Skin of body (tissue), 2 donors: Measurements from ENCODE around the gene RACGAP1. TPM values are rescaled to one million over a fixed set of nuclear protein-coding genes. Genes with fewer than 3 reads are reported as not detected.
A peak's percentile ranks its signal among the peaks of the same experiment; 100 is the strongest.

Experiments used
- DNase-seq: peaks from one replicate; lab custom pipeline; 2025; lab: John Stamatoyannopoulos, UW
- total RNA-seq: library from RNA; depleted of rRNA; stranded (reverse); fragments of >200 nt; gene quantifications from one replicate; pipeline ENCODE4 v1.2.3, GENCODE V29; 2014

RACGAP1 gene
- total RNA-seq, 1 donor from 2014 or later, result 32.4 TPM

DNA sequence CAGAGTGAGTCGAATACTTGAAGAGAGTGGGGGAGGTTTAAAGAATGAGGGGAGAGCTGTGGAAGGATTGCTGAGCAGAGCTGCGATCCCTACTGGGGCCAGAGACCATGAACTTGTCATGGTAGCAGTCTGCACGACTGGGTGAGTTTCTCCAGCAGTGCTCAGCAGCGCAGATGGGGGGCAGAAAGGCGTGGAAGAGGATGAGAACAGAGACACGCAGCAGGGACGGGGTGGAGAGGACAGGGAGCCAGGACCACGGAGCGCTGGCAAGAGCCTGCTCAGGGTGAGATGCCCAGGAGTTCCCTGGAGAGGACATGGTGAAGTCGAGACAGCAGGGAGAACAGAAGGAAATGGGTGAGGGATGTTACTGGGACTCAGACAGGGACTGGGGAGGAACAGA is 54.6 kb downstream of the RACGAP1 start:
- no peak for DNase-seq

DNA sequence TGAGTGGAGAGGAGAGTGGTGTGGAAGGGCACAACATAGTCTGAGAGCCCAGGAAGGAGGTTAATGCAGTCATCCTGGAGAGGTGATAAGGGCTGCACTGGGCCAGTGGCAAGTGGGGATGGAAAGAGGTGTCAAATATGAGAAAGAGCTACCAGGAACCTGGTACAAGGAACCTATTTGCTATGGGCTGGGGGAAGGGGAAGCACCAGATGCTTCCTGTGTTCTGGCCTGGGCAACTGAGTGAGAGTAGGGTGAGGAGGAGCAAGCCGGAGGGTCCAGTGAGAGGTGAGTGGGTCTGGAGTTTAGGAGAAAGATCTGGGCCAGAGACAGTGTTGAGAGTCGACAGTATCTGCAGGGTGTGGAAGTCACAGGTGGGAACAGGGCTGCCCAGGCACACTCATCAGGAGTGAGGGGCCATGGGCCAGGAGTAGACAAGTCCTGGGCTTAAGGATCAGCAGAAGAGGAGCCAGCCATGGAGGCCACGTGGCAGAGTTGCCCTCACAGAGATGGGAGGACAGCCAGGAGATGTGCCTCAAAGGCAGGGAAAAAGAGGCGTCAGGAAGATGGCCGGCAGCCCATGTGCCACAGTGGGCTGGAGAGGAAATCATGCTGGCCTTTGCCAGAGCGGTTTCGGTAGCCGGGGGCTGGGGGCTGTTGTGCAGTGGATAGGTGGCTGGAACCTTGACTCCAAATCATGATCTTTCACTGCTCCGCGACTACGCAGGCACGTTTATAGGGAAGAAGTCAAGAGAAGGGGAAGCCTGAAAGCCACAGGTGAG is 55.5 kb downstream of the RACGAP1 start:
- DNase-seq, result no peak

DNA sequence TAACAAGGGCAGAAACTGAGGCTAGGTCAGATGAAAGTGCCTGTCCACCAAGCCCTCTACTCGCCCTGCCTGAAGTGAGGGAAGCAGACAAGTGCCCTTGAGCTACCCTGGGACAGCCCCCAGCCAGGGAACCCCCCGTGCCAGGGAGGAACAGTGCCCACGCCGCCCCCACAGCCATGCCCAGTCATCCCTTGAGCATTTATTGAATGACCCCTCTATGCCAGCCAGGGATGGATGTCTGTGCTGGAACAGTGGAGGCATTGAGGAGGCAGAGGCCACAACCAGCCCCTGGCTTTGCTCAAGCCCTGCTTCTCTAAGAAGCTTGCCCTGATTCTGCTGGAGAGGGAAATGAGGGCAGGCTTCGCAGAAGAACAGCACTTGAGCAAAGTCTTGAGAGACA is 56.3 kb downstream of the RACGAP1 start:
- no peak for DNase-seq

DNA sequence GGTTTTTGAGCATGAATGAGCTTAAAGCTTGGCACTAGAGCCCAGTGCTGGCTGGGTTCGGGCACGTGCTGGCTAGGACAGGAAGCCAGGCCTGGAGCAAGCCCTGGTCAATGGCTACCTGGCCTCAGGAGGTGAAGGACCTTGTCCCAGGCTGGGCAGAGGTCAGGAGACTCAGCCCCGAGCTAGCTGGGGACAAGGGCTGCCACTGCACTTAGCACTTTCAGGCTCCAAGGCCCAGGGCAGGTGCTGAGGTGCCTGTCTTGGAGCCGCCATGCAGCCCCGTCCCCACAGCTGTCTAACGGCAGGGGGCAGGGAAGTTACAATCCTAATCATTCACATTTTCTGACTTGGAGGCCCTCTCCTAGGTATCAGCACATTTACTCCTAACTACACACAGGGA is 56.8 kb downstream of the RACGAP1 start:
- DNase-seq, result no peak

DNA sequence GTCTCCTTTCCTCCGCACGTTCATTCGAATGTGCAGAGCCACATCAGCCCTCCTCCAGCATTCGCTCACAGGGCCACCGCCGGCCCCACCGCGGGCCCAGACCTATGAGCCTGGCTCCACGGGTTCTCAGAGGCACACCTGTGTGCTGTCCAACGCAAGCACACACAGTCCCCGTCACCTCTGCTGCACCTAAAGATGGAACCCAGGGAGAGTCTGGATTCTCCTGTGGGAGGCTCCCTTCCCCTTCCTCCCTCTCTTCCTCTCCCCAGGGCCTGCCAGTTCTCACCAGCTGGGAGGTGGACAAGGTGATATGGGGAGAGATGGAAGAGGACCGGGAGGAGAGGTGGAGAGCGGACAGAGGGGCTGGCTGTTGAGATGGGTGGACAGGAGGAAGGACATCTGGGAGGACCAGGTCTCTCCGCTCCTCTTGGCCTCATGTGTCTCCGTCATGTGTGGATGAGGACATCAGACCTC is 57.5 kb downstream of the RACGAP1 start:
- no peak for DNase-seq

DNA sequence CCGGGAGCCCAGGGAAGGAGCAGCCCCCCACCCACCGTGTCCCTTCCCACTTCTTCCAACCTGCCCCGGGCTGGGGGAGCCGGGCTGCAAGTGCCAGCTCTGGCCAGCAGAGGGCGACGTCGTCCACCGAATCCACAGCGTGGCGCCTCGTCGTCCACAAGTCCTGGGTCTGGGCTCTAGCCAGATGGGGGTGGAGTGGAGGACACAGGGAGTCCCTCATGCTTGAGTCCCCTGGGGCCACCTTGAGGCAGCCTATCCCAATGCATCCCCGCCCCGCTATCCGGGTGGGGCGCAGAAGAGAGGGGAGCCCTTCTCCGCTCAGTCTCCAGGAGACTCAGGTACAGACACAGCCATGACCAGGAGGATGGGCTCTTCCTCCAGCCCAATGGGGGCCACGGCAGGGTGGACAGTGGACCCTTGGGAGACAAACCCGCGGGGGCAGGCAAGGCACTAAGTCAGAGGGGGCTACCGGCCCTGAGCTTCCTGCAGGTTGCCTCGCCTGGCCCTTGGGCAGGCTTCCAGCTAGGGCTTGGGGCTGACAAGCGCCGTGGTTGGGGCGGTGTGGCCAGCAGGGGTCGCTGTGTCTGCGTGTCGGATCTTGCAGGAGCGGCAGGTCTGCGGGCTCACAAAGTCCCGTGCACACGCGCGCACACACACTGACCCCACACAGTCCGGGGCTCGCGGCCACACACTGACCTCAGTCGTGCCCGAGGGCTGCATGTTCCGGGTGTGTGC is 58.1 kb downstream of the RACGAP1 start:
- DNase-seq, result peak; percentile 76

DNA sequence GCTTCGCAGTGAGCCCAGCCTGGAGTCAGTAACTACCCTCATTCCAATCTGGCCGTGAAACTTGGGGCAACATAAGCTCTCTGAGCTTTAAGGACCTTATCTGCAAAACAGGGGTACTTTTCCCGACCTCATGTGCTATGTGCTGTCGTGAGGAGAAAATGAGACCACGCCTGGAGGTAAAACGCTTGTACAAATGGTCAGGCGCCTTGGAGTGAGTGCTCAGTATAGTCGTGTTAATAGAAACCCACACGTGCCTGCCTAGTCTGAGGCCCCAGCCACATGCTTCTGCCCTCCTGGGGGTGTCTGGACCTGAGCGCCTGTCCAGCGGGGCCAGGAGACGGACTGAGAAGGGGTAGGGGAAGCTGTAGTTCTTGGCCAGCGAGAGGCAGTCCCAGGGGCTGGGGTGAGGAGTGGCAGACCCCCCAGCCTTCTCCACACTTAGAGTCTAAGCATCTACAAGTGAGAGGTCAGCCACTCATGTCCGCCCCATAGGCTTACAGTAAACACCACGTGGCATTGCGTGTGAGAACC is 58.7 kb downstream of the RACGAP1 start:
- DNase-seq, result no peak

DNA sequence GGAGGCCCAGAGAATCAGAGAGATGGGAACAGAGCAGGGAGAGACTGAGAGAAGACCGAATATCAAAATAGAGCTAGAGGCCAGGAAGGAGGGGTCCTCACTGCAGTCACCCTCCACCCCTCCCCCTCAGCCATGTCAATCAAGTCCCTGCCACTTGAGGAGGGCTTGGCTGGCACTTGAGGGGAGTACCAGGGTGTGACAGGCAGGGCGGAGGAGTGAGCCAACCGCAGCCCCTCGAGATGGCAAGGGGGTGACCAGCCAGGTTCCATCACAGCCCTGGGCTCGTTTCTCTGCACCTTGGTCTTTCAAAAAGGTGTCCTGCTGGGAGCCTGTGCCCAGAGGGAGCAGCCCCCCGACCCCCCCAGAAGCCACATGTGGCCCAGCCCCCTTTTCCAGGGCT is 59.5 kb downstream of the RACGAP1 start:
- no peak for DNase-seq

DNA sequence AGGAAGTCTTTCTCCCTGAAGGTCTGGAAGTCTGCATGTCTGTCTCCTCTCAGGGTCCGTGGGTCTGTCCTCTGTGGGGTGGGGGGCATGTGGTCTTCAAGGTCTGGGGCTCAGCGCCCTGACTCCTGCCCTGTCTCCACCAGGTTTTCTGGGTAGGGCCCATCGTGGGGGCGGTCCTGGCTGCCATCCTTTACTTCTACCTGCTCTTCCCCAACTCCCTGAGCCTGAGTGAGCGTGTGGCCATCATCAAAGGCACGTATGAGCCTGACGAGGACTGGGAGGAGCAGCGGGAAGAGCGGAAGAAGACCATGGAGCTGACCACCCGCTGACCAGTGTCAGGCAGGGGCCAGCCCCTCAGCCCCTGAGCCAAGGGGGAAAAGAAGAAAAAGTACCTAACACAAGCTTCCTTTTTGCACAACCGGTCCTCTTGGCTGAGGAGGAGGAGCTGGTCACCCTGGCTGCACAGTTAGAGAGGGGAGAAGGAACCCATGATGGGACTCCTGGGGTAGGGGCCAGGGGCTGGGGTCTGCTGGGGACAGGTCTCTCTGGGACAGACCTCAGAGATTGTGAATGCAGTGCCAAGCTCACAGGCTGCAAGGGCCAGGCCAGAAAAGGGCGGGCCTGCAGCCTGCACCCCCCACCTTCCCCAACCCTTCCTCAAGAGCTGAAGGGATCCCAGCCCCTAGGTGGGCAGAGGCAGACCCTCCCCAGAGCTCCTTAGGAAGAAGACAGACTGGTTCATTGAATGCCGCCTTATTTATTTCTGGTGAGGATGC is 60.3 kb downstream of the RACGAP1 start:
- DNase-seq, result no peak

DNA sequence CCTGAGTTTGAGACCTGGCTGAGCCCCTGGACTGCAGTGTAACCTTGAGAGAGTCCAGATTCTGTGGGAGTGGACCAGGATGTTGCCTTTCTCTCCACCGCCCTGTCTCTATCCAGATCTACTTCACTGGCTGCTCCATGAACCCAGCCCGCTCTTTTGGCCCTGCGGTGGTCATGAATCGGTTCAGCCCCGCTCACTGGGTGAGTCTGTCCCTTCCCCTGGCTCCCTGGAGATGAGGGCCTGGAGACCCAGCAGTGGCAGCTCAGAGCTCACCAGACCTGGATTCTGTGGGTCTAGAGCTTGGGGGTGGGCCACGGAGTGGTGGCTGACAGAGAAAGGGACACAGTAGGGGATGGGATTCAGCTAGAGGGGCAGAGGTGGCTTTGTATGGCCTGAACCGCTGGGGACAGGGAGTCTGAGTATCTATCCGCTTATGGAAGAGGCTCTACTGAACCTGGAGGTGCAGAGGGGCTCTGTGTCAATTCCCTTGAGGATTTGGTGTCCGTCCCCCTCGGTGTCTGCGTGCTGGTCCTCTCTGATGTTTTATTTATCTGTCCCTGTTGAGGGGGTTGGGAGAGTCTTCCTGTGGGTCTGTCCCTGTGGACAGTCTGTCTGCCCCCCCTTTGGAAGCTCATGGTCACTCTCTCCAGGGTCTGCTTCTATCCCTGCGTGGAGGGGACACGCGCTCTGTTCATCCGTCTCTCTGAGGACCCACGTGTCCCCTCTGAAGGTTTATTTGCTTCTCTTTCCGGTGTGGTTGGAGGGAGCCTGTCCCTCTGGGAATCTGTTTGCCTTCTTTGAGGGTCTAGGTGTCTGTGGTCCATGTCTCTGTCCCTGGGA is 61.1 kb downstream of the RACGAP1 start:
- no peak for DNase-seq

DNA sequence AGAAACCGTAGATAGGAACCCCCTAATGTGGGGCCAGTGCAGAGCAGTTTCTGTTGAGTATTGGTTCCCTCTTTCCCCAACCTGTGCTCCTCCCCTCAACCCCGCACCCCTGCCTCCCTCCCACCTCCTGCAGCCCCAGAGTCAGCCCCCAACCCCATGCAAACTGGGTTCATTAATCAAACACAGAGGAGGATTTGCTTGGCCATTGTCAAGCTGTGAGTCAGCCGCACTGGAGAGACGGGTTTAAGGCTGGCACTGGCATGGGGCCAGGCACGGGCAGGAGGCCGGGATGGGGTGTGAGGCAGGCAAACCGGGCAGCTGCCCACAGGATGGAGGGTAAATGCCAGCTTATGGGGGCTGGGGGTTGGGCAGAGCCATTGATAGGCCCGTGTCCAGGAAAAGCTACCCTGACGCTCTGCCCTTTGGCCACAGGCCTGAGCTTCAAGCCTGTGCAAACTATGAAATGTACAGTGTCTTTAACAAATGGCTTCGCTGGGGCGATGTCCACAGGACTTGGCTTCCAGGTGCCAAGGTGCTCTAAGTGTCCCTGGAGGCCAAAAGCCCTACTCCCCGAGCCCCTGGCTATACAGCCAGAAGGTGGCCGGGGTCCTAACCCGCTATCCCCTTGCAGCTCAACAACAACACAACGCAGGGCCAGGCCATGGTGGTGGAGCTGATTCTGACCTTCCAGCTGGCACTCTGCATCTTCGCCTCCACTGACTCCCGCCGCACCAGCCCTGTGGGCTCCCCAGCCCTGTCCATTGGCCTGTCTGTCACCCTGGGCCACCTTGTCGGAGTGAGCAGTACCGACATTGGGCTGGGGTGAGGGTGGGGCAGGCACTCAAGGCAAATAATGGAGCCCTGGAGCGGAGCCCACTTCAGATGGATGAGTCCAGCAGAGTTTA is 62.2 kb downstream of the RACGAP1 start:
- no peak for DNase-seq

DNA sequence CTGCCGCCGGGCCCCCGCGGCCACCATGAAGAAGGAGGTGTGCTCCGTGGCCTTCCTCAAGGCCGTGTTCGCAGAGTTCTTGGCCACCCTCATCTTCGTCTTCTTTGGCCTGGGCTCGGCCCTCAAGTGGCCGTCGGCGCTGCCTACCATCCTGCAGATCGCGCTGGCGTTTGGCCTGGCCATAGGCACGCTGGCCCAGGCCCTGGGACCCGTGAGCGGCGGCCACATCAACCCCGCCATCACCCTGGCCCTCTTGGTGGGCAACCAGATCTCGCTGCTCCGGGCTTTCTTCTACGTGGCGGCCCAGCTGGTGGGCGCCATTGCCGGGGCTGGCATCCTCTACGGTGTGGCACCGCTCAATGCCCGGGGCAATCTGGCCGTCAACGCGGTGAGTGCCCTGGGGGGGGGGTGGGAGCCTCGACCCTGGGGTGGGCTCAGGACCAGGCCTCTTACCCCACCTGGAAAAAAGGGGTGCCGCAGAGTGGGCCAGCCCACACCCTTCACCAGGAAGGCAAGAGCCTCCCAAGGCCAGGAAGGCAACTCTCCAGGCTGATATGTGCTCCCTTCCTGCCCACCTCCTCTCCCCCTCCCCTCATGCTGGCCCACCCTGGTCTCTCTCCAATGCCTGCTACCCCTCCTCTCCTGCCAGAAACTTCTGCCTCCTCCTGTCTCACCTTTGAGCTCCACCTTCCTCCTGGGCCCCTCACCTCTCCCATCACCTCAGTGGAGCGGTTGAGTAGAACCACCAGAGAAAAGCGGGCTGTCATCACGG is 63.1 kb downstream of the RACGAP1 start:
- no peak for DNase-seq

DNA sequence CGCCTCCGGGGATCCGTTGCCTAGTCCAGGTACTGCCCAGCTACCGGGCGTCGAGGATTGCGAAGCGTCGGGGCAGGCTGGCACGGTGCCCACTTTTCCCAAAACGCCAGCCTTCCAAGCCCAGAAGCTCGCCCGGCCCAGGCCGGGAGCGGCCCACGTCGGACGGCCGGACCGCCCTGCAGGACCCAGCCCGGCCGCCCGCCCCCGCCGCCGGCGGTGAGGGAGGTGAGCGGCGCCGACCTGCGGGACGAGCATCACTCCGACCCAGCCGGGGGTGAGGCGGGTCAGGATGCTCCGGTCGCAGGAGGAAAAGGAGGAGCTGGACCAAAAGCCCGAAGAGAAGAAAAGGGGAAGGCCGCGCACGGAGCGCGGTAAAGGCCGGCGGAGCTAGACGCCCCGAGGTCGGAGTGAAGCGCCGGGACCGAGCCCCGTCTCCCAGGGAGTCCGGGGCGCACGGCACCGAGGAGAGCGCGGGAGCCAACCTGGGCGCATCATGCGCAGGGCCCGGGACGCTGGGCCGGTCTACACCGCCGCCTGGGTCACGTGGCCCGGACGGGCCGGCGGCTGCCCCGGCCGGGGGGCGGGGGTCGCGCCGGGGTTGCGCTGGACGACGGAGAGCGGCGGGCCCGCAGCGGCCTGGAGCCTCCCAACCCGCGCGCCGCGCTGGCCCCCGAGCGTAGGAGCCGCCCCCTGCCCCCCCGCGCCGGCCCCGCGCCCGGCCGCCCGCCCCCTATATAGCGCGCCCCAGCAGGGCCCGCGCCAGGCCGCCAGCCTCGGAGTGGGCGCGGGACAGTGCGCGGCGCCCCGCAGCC is 64.0 kb downstream of the RACGAP1 start, which contains the start of gene AQP5:
TSS of gene AQP5 (plus strand) at position 762 of the 812 bp plus-strand sequence. CDS start 146 bp downstream, outside the sequence.
- DNase-seq, result no peak

DNA sequence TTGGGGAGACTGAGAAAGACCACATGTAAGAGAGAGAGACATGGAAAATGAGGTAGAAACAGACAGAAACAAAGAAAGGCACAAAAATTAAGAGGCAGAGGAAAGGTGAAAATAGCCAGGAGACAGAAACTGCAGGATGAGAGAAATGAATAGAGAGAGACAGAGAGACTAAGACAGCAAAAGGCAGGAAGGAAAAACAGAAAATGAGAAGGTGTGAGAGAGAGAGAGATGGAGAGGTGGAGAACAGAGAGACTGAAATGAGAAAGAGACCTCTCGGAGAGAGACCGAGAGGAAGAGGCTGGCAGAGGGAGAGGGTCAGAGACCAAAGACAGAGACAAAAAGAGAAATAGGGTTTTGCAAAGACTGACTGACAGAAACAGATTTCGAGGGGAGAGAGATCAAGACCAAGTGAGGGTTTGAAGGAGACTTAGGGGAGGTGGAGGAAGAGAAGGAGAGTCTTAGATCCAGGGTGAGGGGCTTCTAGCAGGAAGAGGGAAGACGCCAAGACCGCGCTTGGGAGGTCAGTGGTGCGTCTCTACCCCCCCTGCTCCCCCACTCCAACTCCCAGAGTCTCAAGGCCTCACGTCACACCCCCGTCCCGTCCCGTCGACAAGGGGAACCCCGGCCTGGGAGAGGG is 64.7 kb downstream of the RACGAP1 start:
- no peak for DNase-seq

DNA sequence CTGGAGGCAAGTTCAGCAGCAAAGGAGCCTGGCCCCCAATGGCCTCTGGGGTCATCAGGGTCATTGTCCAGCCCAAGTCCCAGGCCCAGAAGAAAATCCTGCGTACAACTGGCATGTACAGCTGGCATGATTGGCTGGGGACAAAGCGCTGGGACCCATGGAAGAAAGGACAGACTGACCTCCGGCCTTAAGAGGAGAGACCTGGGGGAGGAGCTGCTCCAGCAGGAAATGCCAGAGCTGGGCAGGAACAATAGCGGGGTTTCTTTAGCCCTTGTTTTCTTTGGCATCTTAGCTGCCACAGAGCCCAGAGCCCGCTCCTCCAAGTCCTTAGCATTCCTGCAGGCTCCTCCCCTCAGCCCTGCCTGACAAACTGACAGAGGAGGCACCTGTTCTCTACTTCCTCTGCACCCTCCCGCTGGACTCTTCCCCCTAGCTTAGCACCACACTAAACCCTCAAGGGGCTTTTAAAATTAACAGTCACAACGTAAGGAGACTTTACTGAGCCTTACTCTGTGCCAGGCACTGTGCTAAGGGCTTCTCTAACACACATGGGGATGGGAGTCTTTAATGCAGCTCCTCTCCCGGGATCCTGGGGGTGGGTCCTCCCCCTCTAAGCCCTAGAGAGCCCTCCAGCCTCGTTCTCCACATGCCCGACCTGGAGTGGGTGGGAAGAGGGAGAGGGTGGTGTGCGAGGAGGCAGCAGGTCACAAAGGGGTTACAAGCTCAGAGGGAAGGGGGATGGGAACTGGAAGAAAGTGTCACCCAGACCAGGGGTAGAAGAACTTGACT is 65.4 kb downstream of the RACGAP1 start:
- DNase-seq, result no peak

DNA sequence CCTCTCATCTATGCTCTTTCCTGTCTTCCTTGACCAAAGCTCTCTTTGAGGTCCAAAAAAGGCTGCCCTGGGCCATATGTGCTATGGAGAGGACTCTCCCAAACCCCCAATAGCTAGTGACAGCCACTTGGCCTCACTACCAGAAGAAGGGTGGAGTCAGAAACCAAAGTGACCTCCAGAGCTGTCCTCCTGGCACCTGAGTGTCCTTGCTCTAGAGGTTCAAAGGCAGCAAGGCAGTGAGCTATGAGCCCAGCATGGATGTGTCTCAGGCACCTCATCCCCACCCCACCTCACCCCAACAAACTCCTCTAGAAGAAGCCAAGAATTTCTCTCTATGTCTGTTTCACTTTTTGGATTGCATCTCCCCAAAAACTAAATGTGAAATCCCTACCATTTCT is 67.7 kb downstream of the RACGAP1 start:
- no peak for DNase-seq
